Uterus (tissue), 4 donors: ENCODE results near the gene LTBP1. TPM values are rescaled to one million over a fixed set of nuclear protein-coding genes. Genes with fewer than 3 reads are reported as not detected.

Source experiments
- DNase-seq, 2 donors: peaks; one replicate each; pipeline ENCODE4 v3.0.0-alpha.2; 2019 to 2020
- H3K27ac ChIP-seq, 2 donors: fragments of 200-600 bp; sonication (generic); 1 replicate in 1 of 2; 2 replicates in 1 of 2; pipeline ENCODE4 v1.5.1; 2016 to 2018
- H3K27me3 ChIP-seq, 2 donors: fragments of 200-600 bp; sonication (generic); one replicate each; pipeline ENCODE4 v1.5.1; 2018 to 2019; ENCODE audit warnings: control low read depth in 1 of 2
- H3K36me3 ChIP-seq, 2 donors: fragments of 200-600 bp; sonication (generic); one replicate each; pipeline ENCODE4 v1.5.1; 2019; ENCODE audit warnings: control low read depth in 1 of 2
- H3K4me1 ChIP-seq, 2 donors: fragments of 200-600 bp; sonication (generic); one replicate each; pipeline ENCODE4 v1.5.1; 2018 to 2019; ENCODE audit warnings: control low read depth in 1 of 2
- H3K4me3 ChIP-seq, 2 donors: fragments of 200-600 bp; sonication (generic); 1 replicate in 1 of 2; 2 replicates in 1 of 2; pipeline ENCODE4 v1.5.1; 2018 to 2019; ENCODE audit warnings: mild to moderate bottlenecking in 1 of 2
- H3K9me3 ChIP-seq, 2 donors: fragments of 200-600 bp; sonication (generic); one replicate each; pipeline ENCODE4 v1.5.1; 2019; ENCODE audit warnings: control low read depth in 1 of 2
- POLR2A ChIP-seq, 2 donors: fragments of 450-650 bp; IDR thresholded peaks; one replicate each; pipeline ENCODE4 v1.6.1; 2016; ENCODE audit warnings: antibody characterized with exemption in 2 of 2, mild to moderate bottlenecking in 1 of 2, moderate library complexity in 1 of 2
- intact Hi-C: fragments of 100-400 bp; cut with DNase I; formaldehyde crosslinking; loops from one replicate; pipeline ENCODE4 v1.15.1; 2023; ENCODE audit warnings: low total_unique reads
- total RNA-seq, 4 donors: library from RNA; depleted of rRNA in 3 of 4; stranded (reverse); fragments of >200 nt in 3 of 4; gene quantifications; one replicate each; pipeline versions ENCODE4 v1.1.0 to v1.2.4, GENCODE V29; 2014 to 2023
- TF ChIP-seq, protein P1 (sequence below), 4 experiments: fragments of 200-600 bp in 2 of 4; fragments of 450-650 bp in 2 of 4; sonication (generic) in 2 of 4; IDR thresholded peaks; one replicate each; pipeline ENCODE4 v1.5.1; 2016 to 2019; ENCODE audit warnings: antibody characterized with exemption in 4 of 4, mild to moderate bottlenecking in 2 of 4, moderate library complexity in 1 of 4
- donor health status: DM: yes; HTN: yes; CAD: no.

LTBP1 gene
- total RNA-seq, 4 donors from 2014 or later: 72.5 to 322 (median 92.2) TPM

GRCh38 chr2:33236482-33237385 is 290.0 kb downstream of the LTBP1 start:
- Histone ChIP-seq H3K9me3 (no peaks in the 10 kb centered on the region), H3K27ac (no peak overlapping the region), H3K36me3 (no peaks in the 10 kb centered on the region), H3K27me3 (no peaks in the 10 kb centered on the region), H3K4me3 (no peak overlapping the region), H3K4me1 (no peaks in the 10 kb centered on the region)
- no peak for DNase-seq
- intact Hi-C loops: no loop called here
- TF ChIP-seq POLR2A (IDR thresholded peaks at IDR 0.05): no peak
- TF ChIP-seq, protein P1, sequence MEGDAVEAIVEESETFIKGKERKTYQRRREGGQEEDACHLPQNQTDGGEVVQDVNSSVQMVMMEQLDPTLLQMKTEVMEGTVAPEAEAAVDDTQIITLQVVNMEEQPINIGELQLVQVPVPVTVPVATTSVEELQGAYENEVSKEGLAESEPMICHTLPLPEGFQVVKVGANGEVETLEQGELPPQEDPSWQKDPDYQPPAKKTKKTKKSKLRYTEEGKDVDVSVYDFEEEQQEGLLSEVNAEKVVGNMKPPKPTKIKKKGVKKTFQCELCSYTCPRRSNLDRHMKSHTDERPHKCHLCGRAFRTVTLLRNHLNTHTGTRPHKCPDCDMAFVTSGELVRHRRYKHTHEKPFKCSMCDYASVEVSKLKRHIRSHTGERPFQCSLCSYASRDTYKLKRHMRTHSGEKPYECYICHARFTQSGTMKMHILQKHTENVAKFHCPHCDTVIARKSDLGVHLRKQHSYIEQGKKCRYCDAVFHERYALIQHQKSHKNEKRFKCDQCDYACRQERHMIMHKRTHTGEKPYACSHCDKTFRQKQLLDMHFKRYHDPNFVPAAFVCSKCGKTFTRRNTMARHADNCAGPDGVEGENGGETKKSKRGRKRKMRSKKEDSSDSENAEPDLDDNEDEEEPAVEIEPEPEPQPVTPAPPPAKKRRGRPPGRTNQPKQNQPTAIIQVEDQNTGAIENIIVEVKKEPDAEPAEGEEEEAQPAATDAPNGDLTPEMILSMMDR (IDR thresholded peaks at IDR 0.05): no peak

- H3K9me3 ChIP-seq: no peaks in the 10 kb centered on the region
- H3K4me1 ChIP-seq: no peaks in the 10 kb centered on the region
- no peaks in the 10 kb centered on the region for H3K36me3 ChIP-seq
- intact Hi-C loops: no loop called here
- TF ChIP-seq POLR2A (IDR thresholded peaks at IDR 0.05): no peak
- TF ChIP-seq, protein P1 (IDR thresholded peaks at IDR 0.05): no peak
- no peak for DNase-seq
- no peaks in the 10 kb centered on the region for H3K27me3 ChIP-seq
- H3K4me3 ChIP-seq: no peak overlapping the region
- no peak overlapping the region for H3K27ac ChIP-seq
These were observed 291.4 kb downstream of the LTBP1 start for GRCh38 chr2:33238111-33238510.

DNA sequence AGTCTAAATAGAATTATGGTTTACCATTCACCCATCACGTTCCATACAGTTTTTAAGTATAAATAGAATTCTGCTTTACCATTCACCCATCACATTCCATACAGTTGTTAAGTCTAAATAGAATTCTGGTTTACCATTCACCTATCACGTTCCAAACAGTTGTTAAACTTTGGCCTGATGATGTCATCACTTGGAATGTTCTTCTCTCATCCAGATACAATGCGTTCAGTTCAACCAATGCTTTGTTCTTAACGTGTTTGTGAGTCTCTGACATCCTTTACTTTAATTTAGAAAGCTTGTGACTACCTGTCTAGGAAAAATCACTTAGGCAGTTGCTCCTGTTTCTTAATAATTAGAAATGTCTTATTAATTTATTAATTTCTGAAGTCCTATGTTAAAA is 293.4 kb downstream of the LTBP1 start:
- H3K9me3 ChIP-seq: no peaks in the 10 kb centered on the region
- intact Hi-C loops: no loop called here
- no peak for TF ChIP-seq POLR2A (IDR thresholded peaks at IDR 0.05)
- TF ChIP-seq, protein P1 (IDR thresholded peaks at IDR 0.05): no peak
- H3K4me3 ChIP-seq: no peak overlapping the region
- no peaks in the 10 kb centered on the region for H3K27me3 ChIP-seq
- no peak overlapping the region for H3K27ac ChIP-seq
- H3K36me3 ChIP-seq: no peaks in the 10 kb centered on the region
- H3K4me1 ChIP-seq: no peaks in the 10 kb centered on the region
- DNase-seq: no peak

- Histone ChIP-seq H3K36me3 (no peaks in the 10 kb centered on the region), H3K4me3 (no peak overlapping the region), H3K27ac (no peak overlapping the region), H3K27me3 (no peaks in the 10 kb centered on the region), H3K4me1 (no peaks in the 10 kb centered on the region), H3K9me3 (no peaks in the 10 kb centered on the region)
- TF ChIP-seq POLR2A (IDR thresholded peaks at IDR 0.05): no peak
- TF ChIP-seq, protein P1 (IDR thresholded peaks at IDR 0.05): no peak
- intact Hi-C loops: no loop called here
- DNase-seq: no peak
These were observed 294.3 kb downstream of the LTBP1 start for GRCh38 chr2:33241072-33241471.

DNA sequence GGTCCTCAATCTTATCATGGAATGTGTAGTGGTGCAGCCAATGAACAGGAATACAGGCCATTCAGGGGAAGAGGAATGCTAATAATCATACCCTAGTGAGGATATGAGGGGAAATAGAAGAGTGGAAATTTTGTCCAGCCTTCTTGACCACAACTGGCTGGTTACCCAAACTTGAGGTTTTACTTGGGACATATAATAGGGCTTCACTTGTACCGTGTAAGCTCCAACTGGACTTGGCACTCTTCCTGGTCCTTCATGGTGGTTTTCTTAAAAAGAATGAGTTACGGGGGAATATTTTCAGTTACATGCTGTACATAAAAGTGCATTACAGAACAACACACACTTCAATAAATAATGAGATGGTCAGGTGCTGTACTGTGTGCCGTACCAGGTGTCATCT is 294.8 kb downstream of the LTBP1 start:
- Histone ChIP-seq H3K27ac (no peak overlapping the region), H3K4me1 (no peaks in the 10 kb centered on the region), H3K27me3 (no peaks in the 10 kb centered on the region), H3K4me3 (no peak overlapping the region), H3K36me3 (no peaks in the 10 kb centered on the region), H3K9me3 (no peaks in the 10 kb centered on the region)
- intact Hi-C loops: no loop called here
- TF ChIP-seq POLR2A (IDR thresholded peaks at IDR 0.05): no peak
- TF ChIP-seq, protein P1 (IDR thresholded peaks at IDR 0.05): no peak
- DNase-seq: no peak
